Measurements from ENCODE around the gene SLC13A2. TPM values are rescaled to one million over a fixed set of nuclear protein-coding genes. Genes with fewer than 3 reads are reported as not detected.

Gene SLC13A2
- total RNA-seq, 5 donors from 2014 or later (not counting 1 experiment from before 2014, with no cell fraction given): not detected

DNA sequence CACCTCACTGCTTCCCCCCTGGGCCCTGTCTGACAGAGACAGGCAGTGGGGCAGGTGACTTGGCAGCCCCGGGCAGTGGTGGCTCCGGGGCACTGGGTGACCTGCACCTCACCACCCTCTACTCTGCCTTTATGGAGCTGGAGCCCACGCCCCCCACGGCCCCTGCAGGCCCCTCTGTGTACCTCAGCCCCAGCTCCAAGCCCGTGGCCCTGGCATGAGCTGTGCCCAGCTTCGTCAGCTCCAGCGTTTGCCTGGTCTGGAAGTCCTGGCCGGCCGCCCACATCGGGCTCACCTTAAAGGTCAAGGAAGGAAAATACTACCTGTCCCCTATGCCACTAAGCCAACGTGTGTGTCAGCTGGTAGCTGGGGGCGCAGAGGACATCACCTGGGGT, 63.8 kb downstream of the SLC13A2 start:
- Histone ChIP-seq H3K36me3 (ENCODE audit: control insufficient read depth in 2 of 2, extremely low read depth in 1 of 2, insufficient read depth in 1 of 2, low read length in 1 of 2) (no peaks in the 10 kb centered on the region), H3K4me3 (ENCODE audit: control insufficient read depth in 1 of 2, extremely low read depth in 1 of 2, low read length in 1 of 2) (no peak overlapping the region), H3K9me3 (no peaks in the 10 kb centered on the region), H3K4me1 (ENCODE audit: control insufficient read depth in 1 of 2, extremely low read depth in 1 of 2, insufficient read depth in 2 of 2, low read length in 2 of 2) (no peaks in the 10 kb centered on the region), H3K27me3 (replicated peaks in 1 of 2; ENCODE audit: control insufficient read depth in 2 of 2, extremely low read depth in 1 of 2, insufficient read depth in 2 of 2, low read length in 1 of 2) (peaks cover 0 to 8% of the 10 kb centered on the region in 2 experiments), H3K27ac (ENCODE audit: low read length) (no peak overlapping the region)
- CTCF ChIA-PET: interaction anchor here in 1 of 2 donors (0.6 kb wide), 1 partner anchor 17 kb away, joined by 10 read pairs; no protein-coding TSS in a partner anchor
- POLR2A ChIA-PET: no interaction called here
- ATAC-seq (replicated peaks in 1 of 4) (no peak), DNase-seq (no peak)
- no peak overlapping the region for H3K27ac Mint-ChIP-seq
- H3K36me3 Mint-ChIP-seq: no peaks in the 10 kb centered on the region
- H3K9me3 Mint-ChIP-seq: no peaks in the 10 kb centered on the region
- no peaks in the 10 kb centered on the region for H3K4me1 Mint-ChIP-seq
- H3K27me3 Mint-ChIP-seq: peaks cover 0 to 4% of the 10 kb centered on the region in 2 donors
- 75% methylated on average over 11 of the region's 12 CpGs for WGBS (ENCODE audit: insufficient coverage)
- no peak overlapping the region for H3K4me3 Mint-ChIP-seq

DNA sequence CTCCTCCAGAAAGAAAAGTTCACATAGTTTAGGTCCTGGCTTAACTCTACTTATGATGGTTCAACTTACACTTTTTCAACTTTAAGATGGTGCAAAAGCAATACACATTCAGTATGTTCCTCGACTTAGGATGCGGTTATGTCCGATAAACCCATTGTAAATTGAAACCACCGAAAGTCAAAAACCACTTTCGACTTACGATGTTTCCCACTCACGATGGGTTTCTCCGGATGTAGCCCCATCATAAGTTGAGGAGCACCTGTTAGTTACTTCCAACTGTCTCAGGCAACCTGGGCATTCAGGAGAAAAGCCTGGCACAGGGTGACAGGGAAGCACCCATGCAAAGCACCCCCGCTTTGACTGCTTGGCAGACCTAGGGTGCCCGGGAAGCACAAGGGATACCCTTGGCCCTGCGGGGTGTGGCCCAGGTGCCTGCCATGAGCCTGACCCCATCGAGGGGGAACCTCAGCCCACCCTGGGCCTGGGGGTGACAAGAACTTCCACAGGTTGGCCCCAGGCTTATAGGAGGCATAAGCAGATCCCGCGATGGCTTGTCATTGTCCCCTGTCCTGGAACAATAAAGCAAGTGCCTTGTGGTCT, 65.0 kb downstream of the SLC13A2 start:
- Histone ChIP-seq H3K9me3 (no peaks in the 10 kb centered on the region), H3K4me1 (ENCODE audit: control insufficient read depth in 1 of 2, extremely low read depth in 1 of 2, insufficient read depth in 2 of 2, low read length in 2 of 2) (no peaks in the 10 kb centered on the region), H3K4me3 (ENCODE audit: control insufficient read depth in 1 of 2, extremely low read depth in 1 of 2, low read length in 1 of 2) (no peak overlapping the region), H3K27ac (ENCODE audit: low read length) (no peak overlapping the region), H3K27me3 (replicated peaks in 1 of 2; ENCODE audit: control insufficient read depth in 2 of 2, extremely low read depth in 1 of 2, insufficient read depth in 2 of 2, low read length in 1 of 2) (peaks cover 0 to 3% of the 10 kb centered on the region in 2 experiments), H3K36me3 (ENCODE audit: control insufficient read depth in 2 of 2, extremely low read depth in 1 of 2, insufficient read depth in 1 of 2, low read length in 1 of 2) (no peaks in the 10 kb centered on the region)
- Mint-ChIP-seq H3K36me3 (no peaks in the 10 kb centered on the region), H3K4me1 (no peaks in the 10 kb centered on the region), H3K4me3 (no peak overlapping the region), H3K9me3 (no peaks in the 10 kb centered on the region), H3K27me3 (peaks cover 0 to 3% of the 10 kb centered on the region in 2 donors), H3K27ac (no peak overlapping the region)
- ChIA-PET POLR2A (no interaction called here), CTCF (interaction anchor here (0.6 to 0.9 kb wide), 2 partner anchors 11 to 31 kb away, joined by 3 to 4 read pairs; no protein-coding TSS in a partner anchor)
- 91% methylated on average over 14 of the region's 14 CpGs for WGBS (ENCODE audit: insufficient coverage)
- ATAC-seq (replicated peaks in 1 of 4) (no peak), DNase-seq (no peak)

DNA sequence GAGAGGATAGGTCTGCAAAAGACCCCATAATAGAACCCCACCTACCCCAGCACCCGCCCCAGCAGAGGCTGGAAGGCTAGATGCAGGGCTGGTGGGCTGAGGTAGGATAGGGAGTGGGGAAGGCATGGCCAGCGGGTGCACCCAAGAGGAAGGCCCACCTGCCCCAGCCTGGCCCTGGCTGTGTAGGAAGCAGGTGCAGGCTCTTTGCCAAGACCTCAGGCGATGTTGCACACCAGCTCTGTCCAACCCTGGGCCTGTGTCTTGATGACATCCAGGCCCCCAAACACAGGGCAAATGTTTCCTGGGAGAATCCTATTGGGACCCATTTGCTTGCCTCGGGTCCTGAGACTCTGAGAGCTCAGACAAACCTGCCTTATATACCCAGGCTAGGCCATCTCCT, 66.8 kb downstream of the SLC13A2 start:
- WGBS (ENCODE audit: insufficient coverage): 89% methylated on average over 2 of the region's 4 CpGs
- no peak overlapping the region for H3K27ac Mint-ChIP-seq
- CTCF ChIA-PET: interaction anchor here in 1 of 2 donors (1.5 kb wide), 1 partner anchor 9 kb away, joined by 4 read pairs; no protein-coding TSS in a partner anchor

DNA sequence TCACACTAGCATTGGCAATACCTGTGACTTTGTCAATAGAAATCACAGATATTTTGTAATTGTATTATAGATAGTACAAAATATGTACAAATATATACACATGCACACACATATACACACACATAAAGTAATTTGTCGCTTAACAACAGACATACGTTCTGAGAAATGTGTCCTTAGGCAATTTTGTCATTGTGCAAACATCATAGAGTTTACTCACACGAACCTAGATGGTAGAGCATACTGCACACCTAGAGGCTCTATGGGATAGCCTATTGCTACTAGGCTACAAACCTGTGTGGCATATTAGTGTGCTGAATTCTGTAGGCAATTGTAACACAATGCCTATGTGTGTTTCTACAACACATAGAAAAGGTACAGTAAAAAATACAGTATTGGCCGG, 68.0 kb downstream of the SLC13A2 start:
- H3K36me3 ChIP-seq (ENCODE audit: control insufficient read depth in 2 of 2, extremely low read depth in 1 of 2, insufficient read depth in 1 of 2, low read length in 1 of 2): peaks cover 0 to 2% of the 10 kb centered on the region in 2 donors
- H3K4me3 ChIP-seq (ENCODE audit: control insufficient read depth in 1 of 2, extremely low read depth in 1 of 2, low read length in 1 of 2): no peak overlapping the region
- peaks cover 0 to 3% of the 10 kb centered on the region in 2 experiments for H3K27me3 ChIP-seq (replicated peaks in 1 of 2; ENCODE audit: control insufficient read depth in 2 of 2, extremely low read depth in 1 of 2, insufficient read depth in 2 of 2, low read length in 1 of 2)
- ChIA-PET CTCF (interaction anchor here in 1 of 2 donors (1.5 kb wide), 1 partner anchor 8 kb away, joined by 4 read pairs; no protein-coding TSS in a partner anchor), POLR2A (interaction anchor here (0.6 to 0.7 kb wide), 3 partner anchors 56 to 743 kb away, joined by 3 to 7 read pairs (median 3); no protein-coding TSS in a partner anchor)
- H3K9me3 ChIP-seq: no peaks in the 10 kb centered on the region
- H3K27ac Mint-ChIP-seq: no peak overlapping the region
- no peak overlapping the region for H3K4me3 Mint-ChIP-seq
- H3K4me1 Mint-ChIP-seq: peaks cover 0 to 4% (median 0%) of the 10 kb centered on the region in 3 donors
- no peak overlapping the region for H3K27ac ChIP-seq (ENCODE audit: low read length)
- no peak for DNase-seq
- no peaks in the 10 kb centered on the region for H3K9me3 Mint-ChIP-seq
- 93% methylated on average over 2 of the region's 4 CpGs for WGBS (ENCODE audit: insufficient coverage)
- no peaks in the 10 kb centered on the region for H3K4me1 ChIP-seq (ENCODE audit: control insufficient read depth in 1 of 2, extremely low read depth in 1 of 2, insufficient read depth in 2 of 2, low read length in 2 of 2)
- H3K36me3 Mint-ChIP-seq: peaks cover 4% of the 10 kb centered on the region
- no peak for ATAC-seq (replicated peaks in 1 of 4)
- no peaks in the 10 kb centered on the region for H3K27me3 Mint-ChIP-seq

More for the DNA sequence above, 66.8 kb downstream of the SLC13A2 start:
- H3K36me3 Mint-ChIP-seq: no peaks in the 10 kb centered on the region
- H3K4me3 Mint-ChIP-seq: no peak overlapping the region
- no peaks in the 10 kb centered on the region for H3K27me3 Mint-ChIP-seq
- no peak overlapping the region for H3K27ac ChIP-seq (ENCODE audit: low read length)
- DNase-seq (no peak), ATAC-seq (replicated peaks in 1 of 4) (no peak)
- H3K36me3 ChIP-seq (ENCODE audit: control insufficient read depth in 2 of 2, extremely low read depth in 1 of 2, insufficient read depth in 1 of 2, low read length in 1 of 2): no peaks in the 10 kb centered on the region
- H3K9me3 Mint-ChIP-seq: no peaks in the 10 kb centered on the region
- H3K9me3 ChIP-seq: no peaks in the 10 kb centered on the region
- H3K4me1 Mint-ChIP-seq: no peaks in the 10 kb centered on the region
- no peak overlapping the region for H3K4me3 ChIP-seq (ENCODE audit: control insufficient read depth in 1 of 2, extremely low read depth in 1 of 2, low read length in 1 of 2)
- peaks cover 0 to 3% of the 10 kb centered on the region in 2 experiments for H3K27me3 ChIP-seq (replicated peaks in 1 of 2; ENCODE audit: control insufficient read depth in 2 of 2, extremely low read depth in 1 of 2, insufficient read depth in 2 of 2, low read length in 1 of 2)
- POLR2A ChIA-PET: no interaction called here
- no peaks in the 10 kb centered on the region for H3K4me1 ChIP-seq (ENCODE audit: control insufficient read depth in 1 of 2, extremely low read depth in 1 of 2, insufficient read depth in 2 of 2, low read length in 2 of 2)

DNA sequence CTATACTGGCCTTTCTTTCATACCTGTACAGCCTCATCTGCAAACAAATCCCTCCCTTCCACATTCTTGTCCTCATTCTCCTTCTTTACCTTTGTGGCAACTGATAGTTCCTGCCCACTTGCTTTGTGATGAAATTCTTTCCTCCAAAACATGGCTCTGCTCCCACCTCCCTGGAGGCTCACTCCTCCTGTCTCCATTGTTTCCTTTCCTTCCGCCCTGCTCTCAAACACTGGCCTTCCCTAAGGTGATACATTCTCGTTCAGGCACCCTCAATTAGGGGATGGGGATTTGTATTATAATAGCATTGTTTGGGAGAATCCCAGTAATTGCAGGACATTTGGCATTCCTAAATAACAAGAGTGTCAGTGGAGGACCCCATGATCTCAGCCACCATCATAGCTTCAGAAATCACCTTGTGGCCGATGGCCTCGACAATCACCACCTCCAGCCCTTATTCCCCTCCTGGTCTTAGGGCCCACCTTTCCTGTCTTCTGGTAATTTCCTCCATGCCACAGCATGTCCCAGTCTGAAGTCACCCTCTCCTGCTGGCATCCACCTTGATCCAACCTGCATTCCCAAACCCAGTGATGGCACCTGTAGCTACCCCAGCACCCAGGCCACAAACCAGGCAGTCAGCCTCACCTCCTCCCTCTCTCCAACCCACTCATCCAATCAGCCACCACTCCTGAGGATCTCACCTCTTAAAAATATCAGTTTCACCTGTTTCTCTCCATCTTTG, 71.1 kb downstream of the SLC13A2 start:
- no peak overlapping the region for H3K27ac ChIP-seq (ENCODE audit: low read length)
- peaks cover 17 to 27% of the 10 kb centered on the region in 2 experiments for H3K4me1 ChIP-seq (ENCODE audit: control insufficient read depth in 1 of 2, extremely low read depth in 1 of 2, insufficient read depth in 2 of 2, low read length in 2 of 2)
- no peaks in the 10 kb centered on the region for H3K9me3 Mint-ChIP-seq
- no peaks in the 10 kb centered on the region for H3K9me3 ChIP-seq
- no peak overlapping the region for H3K4me3 ChIP-seq (ENCODE audit: control insufficient read depth in 1 of 2, extremely low read depth in 1 of 2, low read length in 1 of 2)
- DNase-seq: no peak
- 100% methylated on average over 2 of the region's 4 CpGs for WGBS (ENCODE audit: insufficient coverage)
- no peak for ATAC-seq (replicated peaks in 1 of 4)
- peaks cover 19 to 25% (median 23%) of the 10 kb centered on the region in 3 donors for H3K4me1 Mint-ChIP-seq
- ChIA-PET CTCF (interaction anchor here in 1 of 2 donors (0.7 kb wide), 1 partner anchor 69 kb away, joined by 4 read pairs; no protein-coding TSS in a partner anchor), POLR2A (interaction anchor here in 1 of 2 donors (0.7 kb wide), 1 partner anchor 175 kb away, joined by 7 read pairs; the partner anchor contains the start of gene RPL23A)
- peaks cover 0 to 12% of the 10 kb centered on the region in 2 donors for H3K36me3 ChIP-seq (ENCODE audit: control insufficient read depth in 2 of 2, extremely low read depth in 1 of 2, insufficient read depth in 1 of 2, low read length in 1 of 2)
- H3K36me3 Mint-ChIP-seq: peaks cover 7% of the 10 kb centered on the region
- no peaks in the 10 kb centered on the region for H3K27me3 ChIP-seq (replicated peaks in 1 of 2; ENCODE audit: control insufficient read depth in 2 of 2, extremely low read depth in 1 of 2, insufficient read depth in 2 of 2, low read length in 1 of 2)
- H3K4me3 Mint-ChIP-seq: no peak overlapping the region
- H3K27ac Mint-ChIP-seq: no peak overlapping the region
- no peaks in the 10 kb centered on the region for H3K27me3 Mint-ChIP-seq

DNA sequence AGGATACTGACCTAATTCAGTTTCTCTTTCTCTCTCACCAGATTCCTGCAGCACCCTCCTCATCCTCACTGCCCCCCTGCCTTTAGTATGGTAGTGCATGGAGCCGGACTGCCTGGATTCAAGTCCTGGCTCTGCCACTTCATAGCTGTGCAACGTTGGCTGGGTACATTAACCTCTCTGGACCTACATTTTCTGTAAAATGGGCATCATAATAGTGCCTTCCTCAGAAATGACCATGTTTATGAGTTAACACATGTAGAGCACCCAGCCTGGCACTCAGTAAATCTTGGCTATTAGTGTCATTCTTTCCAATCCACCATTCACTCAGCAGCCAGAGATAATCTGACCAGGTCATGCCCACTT, 71.7 kb downstream of the SLC13A2 start:
- ATAC-seq (replicated peaks in 1 of 4) (no peak), DNase-seq (no peak)
- H3K4me1 ChIP-seq (ENCODE audit: control insufficient read depth in 1 of 2, extremely low read depth in 1 of 2, insufficient read depth in 2 of 2, low read length in 2 of 2): peaks cover 21 to 33% of the 10 kb centered on the region in 2 experiments
- H3K4me3 Mint-ChIP-seq: no peak overlapping the region
- no peaks in the 10 kb centered on the region for H3K9me3 Mint-ChIP-seq
- ChIA-PET CTCF (interaction anchor here in 1 of 2 donors (0.8 kb wide), 1 partner anchor 32 kb away, joined by 3 read pairs; the partner anchor contains the start of gene ALDOC), POLR2A (no interaction called here)
- peaks cover 7% of the 10 kb centered on the region for H3K36me3 Mint-ChIP-seq
- no peak overlapping the region for H3K4me3 ChIP-seq (ENCODE audit: control insufficient read depth in 1 of 2, extremely low read depth in 1 of 2, low read length in 1 of 2)
- H3K4me1 Mint-ChIP-seq: peaks cover 25 to 30% (median 28%) of the 10 kb centered on the region in 3 donors
- H3K27ac ChIP-seq (ENCODE audit: low read length): no peak overlapping the region
- H3K27me3 Mint-ChIP-seq: no peaks in the 10 kb centered on the region
- WGBS (ENCODE audit: insufficient coverage): 75% methylated on average over 2 of the region's 2 CpGs
- no peak overlapping the region for H3K27ac Mint-ChIP-seq
- no peaks in the 10 kb centered on the region for H3K27me3 ChIP-seq (replicated peaks in 1 of 2; ENCODE audit: control insufficient read depth in 2 of 2, extremely low read depth in 1 of 2, insufficient read depth in 2 of 2, low read length in 1 of 2)
- H3K36me3 ChIP-seq (ENCODE audit: control insufficient read depth in 2 of 2, extremely low read depth in 1 of 2, insufficient read depth in 1 of 2, low read length in 1 of 2): peaks cover 0 to 12% of the 10 kb centered on the region in 2 donors
- no peaks in the 10 kb centered on the region for H3K9me3 ChIP-seq

Measured in T-cell (primary cell).